GM12864 (cell line): ENCODE results near the gene LIMS1.
"Not testable (repeated sequence)": the region's sequence is repeated elsewhere in the genome, so short reads cannot be mapped to it uniquely, and the experiment has no call there.

Experiments used
- DNase-seq: peaks from one replicate; pipeline ENCODE4 v3.0.0-alpha.2; 2011; ENCODE audit warnings: low read depth
- H3K4me3 ChIP-seq: 2 replicates; pipeline ENCODE4 v1.5.1; 2011; ENCODE audit warnings: mild to moderate bottlenecking, low read depth, low read length, control low read depth
- TF ChIP-seq, protein P1 (sequence below): IDR thresholded peaks from 2 replicates; pipeline ENCODE4 v1.5.1; 2011; ENCODE audit warnings: low read depth, mild to moderate bottlenecking, moderate library complexity, low read length, control low read depth, inconsistent platforms; ENCODE audit errors: missing control alignments

Gene LIMS1

DNA sequence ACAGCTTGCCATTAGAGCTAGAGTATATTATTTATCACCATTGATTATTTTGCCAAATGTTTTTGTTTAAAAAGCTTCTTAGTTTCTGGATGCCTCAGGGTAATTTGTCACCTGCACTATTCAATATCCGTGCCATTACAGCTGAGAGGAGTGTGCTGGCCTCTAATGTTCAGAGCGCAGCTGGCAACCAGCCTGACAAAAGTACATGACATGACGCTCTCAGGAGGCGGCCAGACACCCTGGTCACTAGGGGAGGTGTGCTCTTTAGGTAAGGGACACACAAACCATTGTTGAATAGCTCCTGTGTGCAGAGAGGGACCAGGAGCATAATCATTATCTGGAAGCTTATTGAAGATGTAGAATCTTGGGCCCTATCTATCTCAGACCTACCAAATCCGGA lies 20.3 kb downstream of the LIMS1 start:
- no peak overlapping the region for H3K4me3 ChIP-seq
- TF ChIP-seq, protein P1, sequence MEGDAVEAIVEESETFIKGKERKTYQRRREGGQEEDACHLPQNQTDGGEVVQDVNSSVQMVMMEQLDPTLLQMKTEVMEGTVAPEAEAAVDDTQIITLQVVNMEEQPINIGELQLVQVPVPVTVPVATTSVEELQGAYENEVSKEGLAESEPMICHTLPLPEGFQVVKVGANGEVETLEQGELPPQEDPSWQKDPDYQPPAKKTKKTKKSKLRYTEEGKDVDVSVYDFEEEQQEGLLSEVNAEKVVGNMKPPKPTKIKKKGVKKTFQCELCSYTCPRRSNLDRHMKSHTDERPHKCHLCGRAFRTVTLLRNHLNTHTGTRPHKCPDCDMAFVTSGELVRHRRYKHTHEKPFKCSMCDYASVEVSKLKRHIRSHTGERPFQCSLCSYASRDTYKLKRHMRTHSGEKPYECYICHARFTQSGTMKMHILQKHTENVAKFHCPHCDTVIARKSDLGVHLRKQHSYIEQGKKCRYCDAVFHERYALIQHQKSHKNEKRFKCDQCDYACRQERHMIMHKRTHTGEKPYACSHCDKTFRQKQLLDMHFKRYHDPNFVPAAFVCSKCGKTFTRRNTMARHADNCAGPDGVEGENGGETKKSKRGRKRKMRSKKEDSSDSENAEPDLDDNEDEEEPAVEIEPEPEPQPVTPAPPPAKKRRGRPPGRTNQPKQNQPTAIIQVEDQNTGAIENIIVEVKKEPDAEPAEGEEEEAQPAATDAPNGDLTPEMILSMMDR, result no peak
- no peak for DNase-seq

DNA sequence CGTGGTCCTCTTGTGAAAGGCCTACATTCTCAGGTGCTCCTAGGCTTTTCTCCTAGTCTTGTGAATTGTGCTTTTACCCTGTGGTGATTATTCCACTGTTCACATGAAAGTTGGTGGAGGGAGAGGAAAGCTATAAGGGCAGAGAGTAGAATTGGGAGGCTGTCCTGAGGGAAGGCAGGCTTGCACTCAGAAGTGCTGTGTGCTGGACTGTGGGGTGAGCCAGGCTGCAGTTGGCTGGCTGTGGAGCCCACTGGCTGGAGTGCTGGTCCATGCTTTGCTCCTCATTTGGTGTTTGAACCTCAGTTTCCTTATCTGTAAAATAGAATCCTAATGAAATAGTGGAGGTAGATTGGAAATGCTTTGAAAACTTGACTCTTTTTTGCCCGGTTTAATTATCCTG lies 21.3 kb downstream of the LIMS1 start:
- TF ChIP-seq, protein P1, result no peak
- DNase-seq, result no peak
- no peak overlapping the region for H3K4me3 ChIP-seq

DNA sequence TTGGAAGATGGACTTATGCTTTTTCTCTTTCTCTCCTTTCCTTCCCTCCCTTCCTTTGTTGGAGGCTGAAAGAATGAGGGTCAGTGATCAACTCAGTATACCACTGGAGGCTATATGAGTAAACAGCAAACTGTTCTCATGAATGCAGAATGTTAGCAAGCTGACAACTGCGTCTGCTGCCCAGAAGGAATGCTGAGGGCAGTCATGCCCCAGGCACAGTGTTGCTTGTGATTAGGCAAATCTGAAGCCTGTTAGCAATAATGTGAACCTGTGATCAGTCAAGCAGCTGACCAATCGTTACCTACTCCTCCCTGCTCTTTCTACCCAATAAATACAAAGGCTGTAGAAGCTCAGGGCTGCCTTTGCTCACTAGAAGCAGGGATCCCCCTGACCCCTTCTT lies 22.3 kb downstream of the LIMS1 start:
- not testable (repeated sequence) for DNase-seq, H3K4me3 ChIP-seq

DNA sequence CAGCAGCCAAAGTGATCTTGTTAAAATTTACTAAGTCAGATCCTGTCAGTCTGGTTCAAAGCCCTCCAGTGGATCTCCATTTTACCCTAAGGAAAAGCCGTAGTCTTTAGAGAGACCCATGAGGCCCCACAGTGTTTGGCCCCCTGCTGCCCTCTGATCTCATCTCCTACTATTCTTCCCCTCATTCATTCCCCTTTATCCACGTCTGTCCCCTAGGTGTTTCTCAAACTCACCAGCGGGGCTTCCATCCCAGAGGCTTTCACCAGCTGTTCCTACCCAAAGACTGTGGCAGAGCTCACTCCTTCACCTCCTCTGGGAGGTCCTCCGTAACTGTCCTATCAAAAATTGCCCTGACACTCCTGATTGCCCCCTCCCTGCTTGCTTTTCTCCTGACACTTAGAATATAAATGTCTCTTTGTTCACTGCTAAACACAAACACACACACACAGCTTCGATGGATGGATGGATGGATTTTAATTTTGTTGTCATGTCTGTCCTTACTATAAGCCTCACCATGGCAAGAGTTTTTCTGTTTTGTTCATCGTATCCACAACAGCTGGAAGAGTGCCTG lies 26.1 kb downstream of the LIMS1 start:
- TF ChIP-seq, protein P1, result no peak
- H3K4me3 ChIP-seq, result no peak overlapping the region
- DNase-seq, result no peak

DNA sequence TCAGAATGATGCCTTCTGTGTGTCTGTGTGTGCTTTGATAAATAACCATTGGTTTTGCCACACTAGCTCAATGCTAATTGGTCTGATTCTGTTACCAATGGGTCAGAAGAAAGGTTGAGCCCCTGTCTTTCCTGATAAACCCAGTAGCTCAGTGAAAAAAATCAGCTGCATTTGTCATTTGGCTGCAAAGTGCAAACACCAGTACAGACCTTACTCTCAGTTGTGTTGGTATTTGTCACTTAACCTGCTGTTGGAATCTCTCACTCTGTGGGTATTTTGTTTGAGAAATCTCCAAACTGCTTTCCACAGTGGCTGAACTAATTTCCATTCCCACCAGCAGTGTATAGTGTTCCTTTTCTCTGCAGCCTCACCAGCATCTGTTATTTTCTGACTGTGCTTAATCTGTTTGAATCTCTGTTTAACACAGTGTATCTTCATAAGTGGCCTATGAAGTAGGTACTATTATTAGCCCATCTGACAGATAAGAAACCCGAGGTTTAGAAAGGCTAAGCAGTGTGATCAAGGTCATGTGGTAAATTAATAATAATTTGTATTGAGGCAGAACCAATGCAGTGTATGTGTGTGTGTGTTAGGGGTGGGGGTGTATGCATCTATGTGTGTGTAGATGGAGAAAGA lies 26.7 kb downstream of the LIMS1 start:
- DNase-seq, result no peak
- no peak overlapping the region for H3K4me3 ChIP-seq
- TF ChIP-seq, protein P1, result no peak

DNA sequence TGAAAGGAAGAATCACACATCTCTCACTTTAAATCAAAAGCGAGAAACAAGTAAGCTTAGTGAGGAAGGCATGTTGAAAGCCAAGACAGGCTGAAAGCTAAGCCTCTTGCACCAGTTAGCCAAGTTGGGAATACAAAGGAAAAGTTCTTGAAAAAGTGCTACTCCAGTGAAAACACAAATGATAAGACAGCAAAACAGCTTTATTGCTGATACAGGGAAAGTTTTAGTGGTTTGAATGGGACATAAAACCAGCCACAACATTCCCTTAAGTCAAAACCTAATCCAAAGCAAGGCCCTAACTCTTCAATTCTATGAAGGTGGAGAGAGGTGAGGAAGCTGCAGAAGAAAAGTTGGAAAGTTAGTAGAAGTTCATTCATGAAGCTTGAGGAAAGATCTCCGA lies 28.0 kb downstream of the LIMS1 start:
- H3K4me3 ChIP-seq, result no peak overlapping the region
- TF ChIP-seq, protein P1, result no peak
- no peak for DNase-seq

DNA sequence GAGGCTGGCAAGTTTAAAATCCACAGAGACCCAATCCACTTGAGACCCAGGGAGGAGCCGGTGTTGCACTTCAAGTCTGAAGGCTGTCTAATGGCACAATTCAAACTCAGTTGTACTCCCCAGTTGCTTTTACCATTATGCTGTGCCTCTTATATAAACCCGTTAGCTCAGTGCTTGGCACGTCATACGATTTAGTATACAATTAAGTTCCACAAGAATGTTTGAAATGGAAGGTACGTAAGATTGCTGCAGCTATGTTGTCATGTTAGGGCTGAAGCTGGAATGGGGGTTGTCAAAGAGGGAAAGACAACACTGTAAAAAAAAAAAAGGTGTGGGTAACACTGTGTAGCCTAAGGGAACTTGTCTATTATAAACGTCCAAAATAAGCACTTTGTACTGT lies 30.2 kb downstream of the LIMS1 start:
- TF ChIP-seq, protein P1, result no peak
- H3K4me3 ChIP-seq, result no peak overlapping the region
- no peak for DNase-seq
